GM23338 (cell line): ENCODE results near the gene SLC43A2. TPM values are rescaled to one million over a fixed set of nuclear protein-coding genes. Genes with fewer than 3 reads are reported as not detected.

Source experiments
- ATAC-seq: fragments of 200-7000 bp; cut with Tn5 transposase; 3 replicates; pipeline ENCODE4 v1.9.1; 2020
- DNase-seq: peaks from one replicate; pipeline ENCODE4 v3.0.0-alpha.2; 2015; ENCODE audit warnings: low spot score
- H2AFZ ChIP-seq: fragments of 200-600 bp; sonication (generic); 2 replicates; pipeline ENCODE4 v1.8.0; 2016; ENCODE audit warnings: antibody characterized with exemption, mild to moderate bottlenecking, moderate library complexity
- H3F3A ChIP-seq: fragments of 200-600 bp; sonication (generic); replicated peaks from 2 replicates; pipeline ENCODE4 v1.8.0; 2017; ENCODE audit warnings: antibody characterized with exemption, mixed run types, low read depth
- H3K27ac ChIP-seq: fragments of 200-600 bp; sonication (generic); 2 replicates; pipeline ENCODE4 v1.6.1; 2016; ENCODE audit warnings: low read depth
- H3K27me3 ChIP-seq: fragments of 200-600 bp; sonication (generic); 2 replicates; pipeline ENCODE4 v1.8.0; 2016; ENCODE audit warnings: mild to moderate bottlenecking, mixed run types, moderate library complexity; ENCODE audit not compliant: insufficient read depth
- H3K36me3 ChIP-seq: fragments of 200-600 bp; sonication (generic); 2 replicates; pipeline ENCODE4 v1.8.0; 2016; ENCODE audit warnings: mild to moderate bottlenecking; ENCODE audit not compliant: insufficient read depth
- H3K4me1 ChIP-seq: fragments of 200-600 bp; sonication (generic); 2 replicates; pipeline ENCODE4 v1.8.0; 2016; ENCODE audit warnings: mild to moderate bottlenecking, moderate library complexity; ENCODE audit not compliant: insufficient read depth
- H3K4me2 ChIP-seq: fragments of 200-600 bp; sonication (generic); 2 replicates; pipeline ENCODE4 v1.7.1; 2017; ENCODE audit warnings: mixed run types
- H3K4me3 ChIP-seq: fragments of 200-600 bp; sonication (generic); 2 replicates; pipeline ENCODE4 v1.6.1; 2016; ENCODE audit warnings: mixed run types
- H3K79me2 ChIP-seq: fragments of 200-600 bp; sonication (generic); replicated peaks from 2 replicates; pipeline ENCODE4 v1.8.0; 2017; ENCODE audit warnings: mild to moderate bottlenecking; ENCODE audit not compliant: insufficient read depth
- H3K9me2 ChIP-seq: fragments of 200-600 bp; sonication (generic); 2 replicates; pipeline ENCODE4 v1.8.0; 2017; ENCODE audit not compliant: insufficient read depth
- H4K20me1 ChIP-seq: fragments of 200-600 bp; sonication (generic); replicated peaks from 2 replicates; pipeline ENCODE4 v1.8.0; 2017; ENCODE audit warnings: mild to moderate bottlenecking; ENCODE audit not compliant: insufficient read depth
- H3K27ac Mint-ChIP-seq: 2 replicates; pipeline ENCODE4 v1.8.0; 2020; ENCODE audit warnings: inconsistent platforms, mild to moderate bottlenecking, moderate library complexity, mixed read lengths
- H3K27me3 Mint-ChIP-seq: 3 replicates; pipeline ENCODE4 v1.8.0; 2022; ENCODE audit warnings: low read depth, mild to moderate bottlenecking, moderate library complexity, mixed read lengths, inconsistent platforms; ENCODE audit not compliant: insufficient read depth, poor library complexity
- H3K36me3 Mint-ChIP-seq: 3 replicates; pipeline ENCODE4 v1.8.0; 2021; ENCODE audit warnings: low read depth, mild to moderate bottlenecking, inconsistent platforms, moderate library complexity, mixed read lengths
- H3K4me1 Mint-ChIP-seq: 3 replicates; pipeline ENCODE4 v1.8.0; 2020; ENCODE audit warnings: mild to moderate bottlenecking, inconsistent platforms, mixed read lengths
- H3K4me3 Mint-ChIP-seq: 3 replicates; pipeline ENCODE4 v1.8.0; 2021; ENCODE audit warnings: moderate library complexity, mild to moderate bottlenecking, inconsistent platforms, mixed read lengths
- H3K9me3 Mint-ChIP-seq: 3 replicates; pipeline ENCODE4 v1.8.0; 2020; ENCODE audit warnings: moderate library complexity, mild to moderate bottlenecking, inconsistent platforms, mixed read lengths
- CREB1 ChIP-seq: fragments of 250-450 bp; sonication (Bioruptor Pico); IDR thresholded peaks from 2 replicates; pipeline ENCODE4 v1.5.0; 2020; ENCODE audit warnings: low read depth, mild to moderate bottlenecking, moderate library complexity
- CTCF ChIP-seq, 2 experiments: fragments of 200-600 bp in 1 of 2; sonication (generic) in 1 of 2; conservative IDR thresholded peaks; 2 replicates each; pipeline versions ENCODE4 v1.5.1 to v1.6.1; 2016 to 2017; ENCODE audit warnings: antibody characterized with exemption in 2 of 2, low read depth in 2 of 2, mild to moderate bottlenecking in 2 of 2, moderate library complexity in 1 of 2
- ETS1 ChIP-seq: IDR thresholded peaks from 2 replicates; pipeline ENCODE4 v1.6.1; 2016; ENCODE audit warnings: antibody characterized with exemption
- EZH2 ChIP-seq: fragments of 200-600 bp; sonication (generic); IDR thresholded peaks from one replicate; pipeline ENCODE4 v1.8.0; 2017; ENCODE audit warnings: antibody characterized with exemption, mild to moderate bottlenecking, low read depth; ENCODE audit not compliant: unreplicated experiment
- EZH2phosphoT487 ChIP-seq: fragments of 200-600 bp; sonication (generic); IDR thresholded peaks from one replicate; pipeline ENCODE4 v1.8.1; 2018; ENCODE audit warnings: antibody characterized with exemption; ENCODE audit not compliant: unreplicated experiment
- JUNB ChIP-seq: IDR thresholded peaks from one replicate; pipeline ENCODE4 v1.6.1; 2016; ENCODE audit warnings: antibody characterized with exemption; ENCODE audit not compliant: unreplicated experiment
- NANOG ChIP-seq: IDR thresholded peaks from 2 replicates; pipeline ENCODE4 v1.6.1; 2016; ENCODE audit warnings: antibody characterized with exemption, borderline replicate concordance
- POLR2AphosphoS5 ChIP-seq: IDR thresholded peaks from 2 replicates; pipeline ENCODE4 v1.6.1; 2016; ENCODE audit warnings: antibody characterized with exemption, low read depth
- STAT1 ChIP-seq: IDR thresholded peaks from one replicate; pipeline ENCODE4 v1.6.1; 2016; ENCODE audit warnings: antibody characterized with exemption; ENCODE audit not compliant: unreplicated experiment
- ZNF114 ChIP-seq: fragments of 250-450 bp; sonication (Bioruptor Pico); IDR thresholded peaks from 2 replicates; pipeline ENCODE4 v1.5.0; 2020; ENCODE audit warnings: mild to moderate bottlenecking, moderate library complexity
- ZNF331 ChIP-seq: fragments of 250-450 bp; sonication (Bioruptor Pico); IDR thresholded peaks from 2 replicates; pipeline ENCODE4 v1.5.0; 2020; ENCODE audit warnings: low read depth, mild to moderate bottlenecking, moderate library complexity
- ZNF462 ChIP-seq: fragments of 250-450 bp; sonication (Bioruptor Pico); IDR thresholded peaks from 2 replicates; pipeline ENCODE4 v1.5.0; 2020; ENCODE audit warnings: mild to moderate bottlenecking, moderate library complexity
- polyA plus RNA-seq: library from polyadenylated mRNA; unstranded; fragments of >200 nt; fragmentation: Nextera tagmentation; extraction: Ambion mirVana; gene quantifications from 2 replicates; pipeline ENCODE4 v1.2.1, GENCODE V29; 2016
- total RNA-seq: library from RNA; depleted of rRNA; stranded (reverse); fragments of >200 nt; shearing (Covaris generic); gene quantifications from 2 replicates; pipeline ENCODE4 v1.2.3, GENCODE V29; 2014
- TF ChIP-seq, protein P1 (sequence below): IDR thresholded peaks from one replicate; pipeline ENCODE4 v1.6.1; 2018; ENCODE audit warnings: antibody characterized with exemption; ENCODE audit not compliant: unreplicated experiment

The SLC43A2 gene
- total and polyA plus RNA-seq, 2 experiments from 2014 or later, result 2.2 to 9.8 TPM

DNA sequence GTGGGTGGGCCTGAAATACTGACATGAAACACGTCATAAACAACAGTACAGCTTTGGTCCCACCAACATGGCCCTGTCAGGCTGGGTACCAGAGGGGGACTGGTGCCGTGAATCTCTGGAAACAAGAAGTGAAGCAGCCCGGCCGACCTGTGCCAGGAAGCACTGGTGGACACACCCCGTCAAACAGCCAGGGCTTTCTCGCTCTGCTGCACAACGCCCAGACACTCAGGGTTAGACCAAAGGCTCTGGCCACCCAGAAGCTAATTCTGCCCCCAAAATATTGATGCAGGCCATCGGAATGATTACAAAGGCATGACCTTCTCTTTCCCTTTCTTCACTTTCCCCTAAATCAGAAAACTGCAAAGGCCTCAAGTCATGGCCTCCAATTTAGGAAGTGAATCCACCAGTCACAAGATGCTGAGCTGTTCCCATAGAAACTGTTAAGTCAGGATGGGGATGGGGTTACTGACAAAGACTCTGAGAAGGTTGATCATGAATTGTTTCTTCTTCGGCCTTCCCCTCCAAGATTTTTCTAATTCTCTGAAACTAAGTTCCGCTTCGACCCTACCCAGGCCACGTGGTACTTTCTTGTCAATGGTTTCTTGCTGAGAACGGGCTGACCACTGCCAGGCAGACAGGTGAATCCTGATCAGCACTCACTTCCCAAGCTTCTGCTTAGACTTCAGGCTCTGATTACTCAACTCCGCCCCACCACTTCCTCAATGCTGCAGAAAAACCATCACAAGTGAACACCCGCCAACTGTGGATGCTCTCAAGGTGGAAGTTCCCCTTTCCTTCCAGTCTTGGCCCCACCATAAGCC lies 72.8 kb downstream of the SLC43A2 start:
- Histone ChIP-seq H3K4me3 (no peak overlapping the region), H3K36me3 (0 out of 2 replicates have a peak, but pooled peaks cover 2% of the 10 kb centered on the region), H3K4me1 (peaks cover 4% of the 10 kb centered on the region; the same call in 1 of the 2 replicates), H3K27ac (no peak overlapping the region), H3K27me3 (no peaks in the 10 kb centered on the region), H3K9me2 (no peaks in the 10 kb centered on the region), H3F3A (no peaks in the 10 kb centered on the region), H3K4me2 (no peak overlapping the region), H4K20me1 (peaks cover 38% of the 10 kb centered on the region), H2AFZ (no peak overlapping the region), H3K79me2 (peaks cover 47% of the 10 kb centered on the region)
- TF ChIP-seq STAT1 (no peak), EZH2phosphoT487 (no peak), ZNF331 (CRISPR knock-in tag) (no peak), JUNB (no peak), ZNF114 (CRISPR knock-in tag) (no peak), CTCF (conservative IDR thresholded peaks at IDR 0.05; ENCODE audit: low read depth in 2 of 2) (no peak), ETS1 (no peak), EZH2 (no peak), ZNF462 (no peak), POLR2AphosphoS5 (no peak), CREB1 (CRISPR knock-in tag) (no peak), NANOG (no peak)
- TF ChIP-seq, protein P1, sequence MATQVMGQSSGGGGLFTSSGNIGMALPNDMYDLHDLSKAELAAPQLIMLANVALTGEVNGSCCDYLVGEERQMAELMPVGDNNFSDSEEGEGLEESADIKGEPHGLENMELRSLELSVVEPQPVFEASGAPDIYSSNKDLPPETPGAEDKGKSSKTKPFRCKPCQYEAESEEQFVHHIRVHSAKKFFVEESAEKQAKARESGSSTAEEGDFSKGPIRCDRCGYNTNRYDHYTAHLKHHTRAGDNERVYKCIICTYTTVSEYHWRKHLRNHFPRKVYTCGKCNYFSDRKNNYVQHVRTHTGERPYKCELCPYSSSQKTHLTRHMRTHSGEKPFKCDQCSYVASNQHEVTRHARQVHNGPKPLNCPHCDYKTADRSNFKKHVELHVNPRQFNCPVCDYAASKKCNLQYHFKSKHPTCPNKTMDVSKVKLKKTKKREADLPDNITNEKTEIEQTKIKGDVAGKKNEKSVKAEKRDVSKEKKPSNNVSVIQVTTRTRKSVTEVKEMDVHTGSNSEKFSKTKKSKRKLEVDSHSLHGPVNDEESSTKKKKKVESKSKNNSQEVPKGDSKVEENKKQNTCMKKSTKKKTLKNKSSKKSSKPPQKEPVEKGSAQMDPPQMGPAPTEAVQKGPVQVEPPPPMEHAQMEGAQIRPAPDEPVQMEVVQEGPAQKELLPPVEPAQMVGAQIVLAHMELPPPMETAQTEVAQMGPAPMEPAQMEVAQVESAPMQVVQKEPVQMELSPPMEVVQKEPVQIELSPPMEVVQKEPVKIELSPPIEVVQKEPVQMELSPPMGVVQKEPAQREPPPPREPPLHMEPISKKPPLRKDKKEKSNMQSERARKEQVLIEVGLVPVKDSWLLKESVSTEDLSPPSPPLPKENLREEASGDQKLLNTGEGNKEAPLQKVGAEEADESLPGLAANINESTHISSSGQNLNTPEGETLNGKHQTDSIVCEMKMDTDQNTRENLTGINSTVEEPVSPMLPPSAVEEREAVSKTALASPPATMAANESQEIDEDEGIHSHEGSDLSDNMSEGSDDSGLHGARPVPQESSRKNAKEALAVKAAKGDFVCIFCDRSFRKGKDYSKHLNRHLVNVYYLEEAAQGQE, result no peak
- Mint-ChIP-seq H3K4me1 (peaks cover 16% of the 10 kb centered on the region), H3K27ac (no peak overlapping the region), H3K4me3 (no peak overlapping the region), H3K9me3 (no peaks in the 10 kb centered on the region), H3K27me3 (peaks cover 9% of the 10 kb centered on the region), H3K36me3 (peaks cover 27% of the 10 kb centered on the region)
- ATAC-seq, result no peak
- no peak for DNase-seq
